Measurements from ENCODE around the gene EPB41L1. TPM values are rescaled to one million over a fixed set of nuclear protein-coding genes. Genes with fewer than 3 reads are reported as not detected.

Gene EPB41L1
- polyA plus RNA-seq, 1 donor (not counting 4 experiments of a cell fraction or from before 2014, with no cell fraction given), result 1.2 TPM

DNA sequence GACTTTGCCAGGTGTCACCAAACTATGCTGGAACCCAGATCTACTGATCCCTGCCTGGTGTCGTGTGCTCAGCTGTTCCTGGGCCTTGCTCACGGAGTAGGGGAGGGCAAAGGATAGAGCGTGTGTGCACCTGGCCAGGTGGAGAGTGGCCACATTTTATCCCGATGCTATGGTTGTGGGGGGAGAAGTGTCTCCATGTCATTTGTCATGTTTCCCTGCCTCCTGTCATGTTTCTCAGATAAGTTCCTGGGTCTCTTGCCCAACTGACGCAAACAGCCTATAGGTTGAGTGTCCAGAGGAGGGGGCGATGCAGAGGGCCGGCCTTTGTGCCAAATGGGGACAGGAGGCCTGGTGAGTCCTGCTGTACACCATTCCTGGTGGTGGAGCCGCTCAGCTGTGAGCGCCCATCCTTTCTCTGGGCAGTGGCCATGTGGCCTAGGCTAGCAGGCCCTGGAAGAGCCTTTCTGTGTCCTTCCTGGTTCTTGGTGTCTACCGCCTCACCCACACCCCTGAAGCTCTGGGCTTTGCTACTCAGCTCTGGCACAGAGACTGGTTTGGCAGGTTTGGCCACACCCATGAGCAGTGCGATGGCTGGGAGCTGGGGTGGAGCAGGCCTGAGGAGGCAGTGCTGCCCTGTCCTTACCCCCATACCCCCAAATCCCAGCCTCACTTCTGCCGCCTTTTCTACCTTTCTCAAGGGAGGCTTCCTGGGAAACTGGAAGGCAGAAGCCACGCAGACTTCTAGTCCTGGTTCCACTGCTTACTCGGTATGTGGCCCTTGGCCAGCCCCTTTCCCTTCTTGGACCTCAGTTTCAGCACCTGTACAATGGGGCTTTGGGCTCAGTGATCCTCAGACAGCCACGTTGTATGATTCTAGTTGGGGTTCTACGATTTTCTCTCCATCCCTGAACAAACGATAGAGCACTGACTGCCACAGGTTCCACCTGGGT is 32.3 kb upstream of the EPB41L1 start:
- Histone ChIP-seq H3K36me3 (ENCODE audit: control insufficient read depth in 2 of 2, extremely low read depth in 1 of 2, insufficient read depth in 2 of 2, low read length in 2 of 2) (no peaks in the 10 kb centered on the region), H3K4me3 (ENCODE audit: control insufficient read depth in 2 of 3, extremely low read depth in 1 of 3, insufficient read depth in 2 of 3, low read depth in 1 of 3, low read length in 3 of 3) (peak overlapping the region in 1 of 3 experiments; percentile 25), H3K9me1 (ENCODE audit: control insufficient read depth, extremely low read depth, insufficient read depth, low read length) (peaks cover under 1% of the 10 kb centered on the region), H3K79me2 (ENCODE audit: control insufficient read depth, insufficient read depth, low read length) (no peaks in the 10 kb centered on the region), H3K27ac (ENCODE audit: control insufficient read depth, insufficient read depth, low read length) (no peak overlapping the region), H4K20me1 (ENCODE audit: control insufficient read depth, extremely low read depth, insufficient read depth, low read length) (no peaks in the 10 kb centered on the region), H3K27me3 (ENCODE audit: control insufficient read depth, extremely low read depth, insufficient read depth, low read length) (no peaks in the 10 kb centered on the region), H3K9ac (ENCODE audit: control insufficient read depth, extremely low read depth, insufficient read depth, low read length) (no peak overlapping the region), H3K9me3 (ENCODE audit: control insufficient read depth, low read depth, low read length) (no peaks in the 10 kb centered on the region), H3K4me2 (ENCODE audit: control insufficient read depth, extremely low read depth, insufficient read depth, low read depth, low read length) (peak overlapping the region; percentile 46), H2AFZ (ENCODE audit: control insufficient read depth, low read length) (peak overlapping the region; percentile 86), H3K4me1 (ENCODE audit: control insufficient read depth, extremely low read depth, insufficient read depth, low read length) (peaks cover 13% of the 10 kb centered on the region)
- dilution Hi-C loops (cut with MboI; ENCODE audit: extremely low pct_ligation_motif_present, low sequenced_read_pairs), result no loop called here
- TF ChIP-seq, protein P1, sequence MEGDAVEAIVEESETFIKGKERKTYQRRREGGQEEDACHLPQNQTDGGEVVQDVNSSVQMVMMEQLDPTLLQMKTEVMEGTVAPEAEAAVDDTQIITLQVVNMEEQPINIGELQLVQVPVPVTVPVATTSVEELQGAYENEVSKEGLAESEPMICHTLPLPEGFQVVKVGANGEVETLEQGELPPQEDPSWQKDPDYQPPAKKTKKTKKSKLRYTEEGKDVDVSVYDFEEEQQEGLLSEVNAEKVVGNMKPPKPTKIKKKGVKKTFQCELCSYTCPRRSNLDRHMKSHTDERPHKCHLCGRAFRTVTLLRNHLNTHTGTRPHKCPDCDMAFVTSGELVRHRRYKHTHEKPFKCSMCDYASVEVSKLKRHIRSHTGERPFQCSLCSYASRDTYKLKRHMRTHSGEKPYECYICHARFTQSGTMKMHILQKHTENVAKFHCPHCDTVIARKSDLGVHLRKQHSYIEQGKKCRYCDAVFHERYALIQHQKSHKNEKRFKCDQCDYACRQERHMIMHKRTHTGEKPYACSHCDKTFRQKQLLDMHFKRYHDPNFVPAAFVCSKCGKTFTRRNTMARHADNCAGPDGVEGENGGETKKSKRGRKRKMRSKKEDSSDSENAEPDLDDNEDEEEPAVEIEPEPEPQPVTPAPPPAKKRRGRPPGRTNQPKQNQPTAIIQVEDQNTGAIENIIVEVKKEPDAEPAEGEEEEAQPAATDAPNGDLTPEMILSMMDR (optimal IDR thresholded peaks at IDR 0.05 in 1 of 3, IDR thresholded peaks at IDR 0.05 in 1 of 3, conservative IDR thresholded peaks at IDR 0.05 in 1 of 3; ENCODE audit: extremely low read depth in 1 of 3, insufficient read depth in 2 of 3, low read length in 3 of 3), result peak in 1 of 3 experiments; percentile 3
- no peak for TF ChIP-seq EZH2 (IDR thresholded peaks at IDR 0.05; ENCODE audit: low read length)
- no peak for DNase-seq (ENCODE audit: low read depth, low spot score)
- FAIRE-seq, result peak; percentile 94

DNA sequence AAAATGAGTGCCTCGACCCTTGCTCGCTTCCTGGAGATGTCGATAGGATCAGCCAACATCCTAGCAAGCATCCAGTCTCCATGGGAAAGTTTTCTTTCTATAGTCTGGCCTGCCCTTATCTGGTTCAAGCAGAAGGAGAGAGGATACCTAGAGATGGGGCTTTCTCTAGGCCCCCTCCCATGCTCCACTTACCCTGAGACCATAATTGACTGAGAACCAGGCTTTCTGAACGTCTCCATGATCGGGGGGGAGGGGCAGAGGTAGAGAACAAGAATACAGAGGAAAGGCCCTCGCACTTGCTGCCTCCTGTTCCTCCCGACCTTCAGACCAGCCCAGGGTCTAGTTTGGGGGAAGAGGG is 31.6 kb upstream of the EPB41L1 start:
- Histone ChIP-seq H3K9me1 (ENCODE audit: control insufficient read depth, extremely low read depth, insufficient read depth, low read length) (peaks cover 5% of the 10 kb centered on the region), H3K4me3 (ENCODE audit: control insufficient read depth in 2 of 3, extremely low read depth in 1 of 3, insufficient read depth in 2 of 3, low read depth in 1 of 3, low read length in 3 of 3) (no peak overlapping the region), H3K27me3 (ENCODE audit: control insufficient read depth, extremely low read depth, insufficient read depth, low read length) (no peaks in the 10 kb centered on the region), H3K4me1 (ENCODE audit: control insufficient read depth, extremely low read depth, insufficient read depth, low read length) (peaks cover 13% of the 10 kb centered on the region), H3K9me3 (ENCODE audit: control insufficient read depth, low read depth, low read length) (no peaks in the 10 kb centered on the region), H3K79me2 (ENCODE audit: control insufficient read depth, insufficient read depth, low read length) (no peaks in the 10 kb centered on the region), H2AFZ (ENCODE audit: control insufficient read depth, low read length) (no peak overlapping the region), H4K20me1 (ENCODE audit: control insufficient read depth, extremely low read depth, insufficient read depth, low read length) (no peaks in the 10 kb centered on the region), H3K4me2 (ENCODE audit: control insufficient read depth, extremely low read depth, insufficient read depth, low read depth, low read length) (no peak overlapping the region), H3K27ac (ENCODE audit: control insufficient read depth, insufficient read depth, low read length) (no peak overlapping the region), H3K36me3 (ENCODE audit: control insufficient read depth in 2 of 2, extremely low read depth in 1 of 2, insufficient read depth in 2 of 2, low read length in 2 of 2) (no peaks in the 10 kb centered on the region), H3K9ac (ENCODE audit: control insufficient read depth, extremely low read depth, insufficient read depth, low read length) (no peak overlapping the region)
- no peak for TF ChIP-seq EZH2 (IDR thresholded peaks at IDR 0.05; ENCODE audit: low read length)
- TF ChIP-seq, protein P1 (optimal IDR thresholded peaks at IDR 0.05 in 1 of 3, IDR thresholded peaks at IDR 0.05 in 1 of 3, conservative IDR thresholded peaks at IDR 0.05 in 1 of 3; ENCODE audit: extremely low read depth in 1 of 3, insufficient read depth in 2 of 3, low read length in 3 of 3), result no peak
- dilution Hi-C loops (cut with MboI; ENCODE audit: extremely low pct_ligation_motif_present, low sequenced_read_pairs), result no loop called here
- DNase-seq (ENCODE audit: low read depth, low spot score) (no peak), FAIRE-seq (no peak)
